H1 (cell line): Measurements from ENCODE around the gene VPS13D. TPM values are rescaled to one million over a fixed set of nuclear protein-coding genes. Genes with fewer than 3 reads are reported as not detected.

Experiments used
- ATF2 ChIP-seq: IDR thresholded peaks from 2 replicates; pipeline ENCODE4 v1.6.1; 2012; ENCODE audit warnings: low read length, inconsistent platforms
- CEBPB ChIP-seq: IDR thresholded peaks from 2 replicates; pipeline ENCODE4 v1.6.1; 2012; ENCODE audit warnings: low read depth, low read length
- CHD7 ChIP-seq: fragments of 300-600 bp; sonication (generic); IDR thresholded peaks from 2 replicates; pipeline ENCODE4 v1.7.1; 2012; ENCODE audit warnings: low read length, moderate library complexity, mild to moderate bottlenecking, inconsistent platforms; ENCODE audit not compliant: insufficient replicate concordance
- KDM1A ChIP-seq: fragments of 200-600, 300-600 bp; sonication (generic); IDR thresholded peaks from 2 replicates; pipeline ENCODE4 v1.7.1; 2016; ENCODE audit warnings: mild to moderate bottlenecking, low read length, borderline replicate concordance
- MAFK ChIP-seq: IDR thresholded peaks from 2 replicates; pipeline ENCODE4 v1.6.1; 2012; ENCODE audit warnings: low read depth, mild to moderate bottlenecking, improper control_type of control experiment, low read length
- MAX ChIP-seq: IDR thresholded peaks from 2 replicates; pipeline ENCODE4 v1.6.1; 2012; ENCODE audit warnings: inconsistent platforms
- RFX5 ChIP-seq: IDR thresholded peaks from 2 replicates; pipeline ENCODE4 v1.6.1; 2011; ENCODE audit warnings: low read depth, low read length, improper control_type of control experiment, borderline replicate concordance
- SIN3A ChIP-seq, 2 experiments: IDR thresholded peaks in 1 of 2; conservative IDR thresholded peaks in 1 of 2; 2 replicates each; pipeline ENCODE4 v1.6.1; 2011 to 2012; ENCODE audit warnings: low read length in 2 of 2, improper control_type of control experiment in 1 of 2, low read depth in 1 of 2, mild to moderate bottlenecking in 1 of 2
- TAF1 ChIP-seq: IDR thresholded peaks from 2 replicates; pipeline ENCODE4 v1.6.1; 2011; ENCODE audit warnings: mild to moderate bottlenecking, low read depth, low read length
- TCF12 ChIP-seq: IDR thresholded peaks from 2 replicates; pipeline ENCODE4 v1.6.1; 2011; ENCODE audit warnings: low read depth, mild to moderate bottlenecking, low read length
- polyA plus RNA-seq, 7 experiments: library from polyadenylated mRNA; depleted of rRNA in 3 of 7; stranded (reverse) in 5 of 7; unstranded in 2 of 7; fragments of >200 nt in 5 of 7; fragments of 200-250 nt in 2 of 7; gene quantifications; 1 replicate in 5 of 7; 2 replicates in 1 of 7; 4 replicates in 1 of 7; pipeline versions ENCODE4 v1.2.1 to v1.2.3, GENCODE V29; 2011 to 2013; ENCODE audit warnings: missing spikeins in 2 of 7, mixed read lengths in 2 of 7
- total RNA-seq: library from RNA; stranded (reverse); fragmentation: NEBNext Ultra II Directional; extraction: Animal tissue kit (Norgen Biotek cat#: 25700); gene quantifications from 2 replicates; pipeline ENCODE4 v1.2.1, GENCODE V29; 2021

Gene VPS13D
- total and polyA plus RNA-seq, 2 of the 8 experiments (the other 6 are each of a cell fraction or from before 2014, with no cell fraction given), result 10.9 to 31.2 TPM

- TF ChIP-seq CHD7, result no peak
- TF ChIP-seq MAX, result no peak
- no peak for TF ChIP-seq ATF2
- TF ChIP-seq RFX5, result no peak
- no peak for TF ChIP-seq MAFK
- no peak for TF ChIP-seq SIN3A (conservative IDR thresholded peaks at IDR 0.05 in 1 of 2, IDR thresholded peaks at IDR 0.05 in 1 of 2; ENCODE audit: low read depth in 1 of 2, low read length in 2 of 2)
- no peak for TF ChIP-seq TCF12
- TF ChIP-seq KDM1A, result no peak
- TF ChIP-seq TAF1, result no peak
- TF ChIP-seq CEBPB, result no peak
Measured at GRCh38 chr1:12420171-12420570, 190.3 kb downstream of the VPS13D start (continued).
